H1 (cell line): ENCODE measurements around the gene TRIM15. TPM values are rescaled to one million over a fixed set of nuclear protein-coding genes. Genes with fewer than 3 reads are reported as not detected.

Experiments used
- HDAC2 ChIP-seq, 2 experiments: fragments of 300-600 bp in 1 of 2; sonication (generic) in 1 of 2; IDR thresholded peaks; 2 replicates each; pipeline ENCODE4 v1.6.1; 2011 to 2012; ENCODE audit warnings: low read depth in 2 of 2, low read length in 2 of 2, mild to moderate bottlenecking in 2 of 2, moderate library complexity in 2 of 2, borderline replicate concordance in 1 of 2, inconsistent platforms in 1 of 2
- JUND ChIP-seq: IDR thresholded peaks from 2 replicates; pipeline ENCODE4 v1.6.1; 2011; ENCODE audit warnings: mild to moderate bottlenecking, improper control_type of control experiment, low read length
- PHF8 ChIP-seq: fragments of 200-600 bp; sonication (generic); conservative IDR thresholded peaks from 2 replicates; pipeline ENCODE4 v1.7.1; 2012; ENCODE audit warnings: low read depth, mild to moderate bottlenecking, inconsistent platforms, low read length, moderate library complexity
- TEAD4 ChIP-seq: IDR thresholded peaks from 2 replicates; pipeline ENCODE4 v1.6.1; 2012; ENCODE audit warnings: low read depth, low read length, inconsistent platforms, mixed read lengths
- polyA plus RNA-seq, 7 experiments: library from polyadenylated mRNA; depleted of rRNA in 3 of 7; stranded (reverse) in 5 of 7; unstranded in 2 of 7; fragments of >200 nt in 5 of 7; fragments of 200-250 nt in 2 of 7; gene quantifications; 1 replicate in 5 of 7; 2 replicates in 1 of 7; 4 replicates in 1 of 7; pipeline versions ENCODE4 v1.2.1 to v1.2.3, GENCODE V29; 2011 to 2013; ENCODE audit warnings: missing spikeins in 2 of 7, mixed read lengths in 2 of 7
- total RNA-seq: library from RNA; stranded (reverse); fragmentation: NEBNext Ultra II Directional; extraction: Animal tissue kit (Norgen Biotek cat#: 25700); gene quantifications from 2 replicates; pipeline ENCODE4 v1.2.1, GENCODE V29; 2021

The TRIM15 gene
- total and polyA plus RNA-seq, 2 of the 8 experiments (the other 6 are each of a cell fraction or from before 2014, with no cell fraction given), result 0.18 to 0.48 TPM

- TF ChIP-seq HDAC2 (IDR thresholded peaks at IDR 0.05; ENCODE audit: borderline replicate concordance in 1 of 2, low read depth in 2 of 2, low read length in 2 of 2), result no peak
- TF ChIP-seq TEAD4, result no peak
- no peak for TF ChIP-seq JUND
- TF ChIP-seq PHF8, result no peak
These were observed 11.2 kb upstream of the TRIM15 start (continued) for GRCh38 chr6:30152016-30152673.
